ENCODE measurements around the gene IFNK.

IFNK gene

GRCh38 chr9:27537756-27538155, 13.7 kb downstream of the IFNK start:
- no peak for DNase-seq (ENCODE audit: low read depth, low spot score)
- H3K9ac ChIP-seq (ENCODE audit: insufficient read length, low read depth): no peak overlapping the region
- H3K4me1 ChIP-seq (ENCODE audit: insufficient read depth, insufficient read length): peaks cover 3% of the 10 kb centered on the region
- H3K27me3 ChIP-seq (ENCODE audit: insufficient read depth, insufficient read length): no peaks in the 10 kb centered on the region
- TF ChIP-seq SUZ12 (IDR thresholded peaks at IDR 0.05; ENCODE audit: extremely low read depth, insufficient read depth, insufficient read length) (no peak), ZNF274 (IDR thresholded peaks at IDR 0.05; ENCODE audit: low read depth, low read length) (no peak), YY1 (IDR thresholded peaks at IDR 0.05; ENCODE audit: insufficient read depth, insufficient read length) (no peak)
- no peaks in the 10 kb centered on the region for H3K9me3 ChIP-seq (ENCODE audit: insufficient read depth, low read length)
- H3K4me3 ChIP-seq (ENCODE audit: insufficient read length, low read depth): no peak overlapping the region
- H3K36me3 ChIP-seq (ENCODE audit: insufficient read depth, insufficient read length, low read length): no peaks in the 10 kb centered on the region

GRCh38 chr9:27538647-27539046, 14.6 kb downstream of the IFNK start:
- no peak for TF ChIP-seq ZNF274 (IDR thresholded peaks at IDR 0.05; ENCODE audit: low read depth, low read length)
- TF ChIP-seq YY1 (IDR thresholded peaks at IDR 0.05; ENCODE audit: insufficient read depth, insufficient read length): no peak
- no peak for TF ChIP-seq SUZ12 (IDR thresholded peaks at IDR 0.05; ENCODE audit: extremely low read depth, insufficient read depth, insufficient read length)
- peaks cover 3% of the 10 kb centered on the region for H3K4me1 ChIP-seq (ENCODE audit: insufficient read depth, insufficient read length)
- DNase-seq (ENCODE audit: low read depth, low spot score): no peak
- H3K9me3 ChIP-seq (ENCODE audit: insufficient read depth, low read length): no peaks in the 10 kb centered on the region
- H3K9ac ChIP-seq (ENCODE audit: insufficient read length, low read depth): no peak overlapping the region
- no peaks in the 10 kb centered on the region for H3K27me3 ChIP-seq (ENCODE audit: insufficient read depth, insufficient read length)
- no peaks in the 10 kb centered on the region for H3K36me3 ChIP-seq (ENCODE audit: insufficient read depth, insufficient read length, low read length)
- no peak overlapping the region for H3K4me3 ChIP-seq (ENCODE audit: insufficient read length, low read depth)

GRCh38 chr9:27539479-27540441, 15.7 kb downstream of the IFNK start:
- Histone ChIP-seq H3K27me3 (ENCODE audit: insufficient read depth, insufficient read length) (no peaks in the 10 kb centered on the region), H3K36me3 (ENCODE audit: insufficient read depth, insufficient read length, low read length) (no peaks in the 10 kb centered on the region), H3K9me3 (ENCODE audit: insufficient read depth, low read length) (no peaks in the 10 kb centered on the region), H3K4me3 (ENCODE audit: insufficient read length, low read depth) (no peak overlapping the region), H3K4me1 (ENCODE audit: insufficient read depth, insufficient read length) (peaks cover 3% of the 10 kb centered on the region), H3K9ac (ENCODE audit: insufficient read length, low read depth) (no peak overlapping the region)
- TF ChIP-seq ZNF274 (IDR thresholded peaks at IDR 0.05; ENCODE audit: low read depth, low read length): no peak
- TF ChIP-seq SUZ12 (IDR thresholded peaks at IDR 0.05; ENCODE audit: extremely low read depth, insufficient read depth, insufficient read length): no peak
- no peak for TF ChIP-seq YY1 (IDR thresholded peaks at IDR 0.05; ENCODE audit: insufficient read depth, insufficient read length)
- DNase-seq (ENCODE audit: low read depth, low spot score): no peak

- Histone ChIP-seq H3K9ac (ENCODE audit: insufficient read length, low read depth) (no peak overlapping the region), H3K9me3 (ENCODE audit: insufficient read depth, low read length) (no peaks in the 10 kb centered on the region), H3K36me3 (ENCODE audit: insufficient read depth, insufficient read length, low read length) (peaks cover 2% of the 10 kb centered on the region), H3K4me1 (ENCODE audit: insufficient read depth, insufficient read length) (peaks cover 3% of the 10 kb centered on the region), H3K4me3 (ENCODE audit: insufficient read length, low read depth) (no peak overlapping the region), H3K27me3 (ENCODE audit: insufficient read depth, insufficient read length) (no peaks in the 10 kb centered on the region)
- DNase-seq (ENCODE audit: low read depth, low spot score): no peak
- TF ChIP-seq ZNF274 (IDR thresholded peaks at IDR 0.05; ENCODE audit: low read depth, low read length): no peak
- TF ChIP-seq YY1 (IDR thresholded peaks at IDR 0.05; ENCODE audit: insufficient read depth, insufficient read length): no peak
- no peak for TF ChIP-seq SUZ12 (IDR thresholded peaks at IDR 0.05; ENCODE audit: extremely low read depth, insufficient read depth, insufficient read length)
Observed at GRCh38 chr9:27540502-27540901, 16.4 kb downstream of the IFNK start.

- TF ChIP-seq SUZ12 (IDR thresholded peaks at IDR 0.05; ENCODE audit: extremely low read depth, insufficient read depth, insufficient read length) (no peak), ZNF274 (IDR thresholded peaks at IDR 0.05; ENCODE audit: low read depth, low read length) (no peak), YY1 (IDR thresholded peaks at IDR 0.05; ENCODE audit: insufficient read depth, insufficient read length) (no peak)
- no peak overlapping the region for H3K9ac ChIP-seq (ENCODE audit: insufficient read length, low read depth)
Observed at GRCh38 chr9:27541740-27542139, 17.6 kb downstream of the IFNK start.

GRCh38 chr9:27542508-27542907, 18.4 kb downstream of the IFNK start:
- Histone ChIP-seq H3K27me3 (ENCODE audit: insufficient read depth, insufficient read length) (no peaks in the 10 kb centered on the region), H3K36me3 (ENCODE audit: insufficient read depth, insufficient read length, low read length) (peaks cover 3% of the 10 kb centered on the region), H3K4me3 (ENCODE audit: insufficient read length, low read depth) (no peak overlapping the region), H3K9ac (ENCODE audit: insufficient read length, low read depth) (no peak overlapping the region), H3K4me1 (ENCODE audit: insufficient read depth, insufficient read length) (no peaks in the 10 kb centered on the region), H3K9me3 (ENCODE audit: insufficient read depth, low read length) (no peaks in the 10 kb centered on the region)
- no peak for DNase-seq (ENCODE audit: low read depth, low spot score)
- no peak for TF ChIP-seq SUZ12 (IDR thresholded peaks at IDR 0.05; ENCODE audit: extremely low read depth, insufficient read depth, insufficient read length)
- TF ChIP-seq YY1 (IDR thresholded peaks at IDR 0.05; ENCODE audit: insufficient read depth, insufficient read length): no peak
- TF ChIP-seq ZNF274 (IDR thresholded peaks at IDR 0.05; ENCODE audit: low read depth, low read length): no peak

More at GRCh38 chr9:27541740-27542139, 17.6 kb downstream of the IFNK start:
- Histone ChIP-seq H3K9me3 (ENCODE audit: insufficient read depth, low read length) (no peaks in the 10 kb centered on the region), H3K27me3 (ENCODE audit: insufficient read depth, insufficient read length) (no peaks in the 10 kb centered on the region), H3K4me3 (ENCODE audit: insufficient read length, low read depth) (no peak overlapping the region), H3K4me1 (ENCODE audit: insufficient read depth, insufficient read length) (no peaks in the 10 kb centered on the region), H3K36me3 (ENCODE audit: insufficient read depth, insufficient read length, low read length) (peaks cover 3% of the 10 kb centered on the region)
- no peak for DNase-seq (ENCODE audit: low read depth, low spot score)

GRCh38 chr9:27545471-27545870, 21.4 kb downstream of the IFNK start:
- Histone ChIP-seq H3K4me1 (ENCODE audit: insufficient read depth, insufficient read length) (no peaks in the 10 kb centered on the region), H3K9me3 (ENCODE audit: insufficient read depth, low read length) (no peaks in the 10 kb centered on the region), H3K9ac (ENCODE audit: insufficient read length, low read depth) (no peak overlapping the region), H3K36me3 (ENCODE audit: insufficient read depth, insufficient read length, low read length) (peaks cover 7% of the 10 kb centered on the region), H3K4me3 (ENCODE audit: insufficient read length, low read depth) (no peak overlapping the region), H3K27me3 (ENCODE audit: insufficient read depth, insufficient read length) (no peaks in the 10 kb centered on the region)
- TF ChIP-seq YY1 (IDR thresholded peaks at IDR 0.05; ENCODE audit: insufficient read depth, insufficient read length) (no peak), ZNF274 (IDR thresholded peaks at IDR 0.05; ENCODE audit: low read depth, low read length) (no peak), SUZ12 (IDR thresholded peaks at IDR 0.05; ENCODE audit: extremely low read depth, insufficient read depth, insufficient read length) (no peak)
- no peak for DNase-seq (ENCODE audit: low read depth, low spot score)

Measured in NT2/D1 (cell line).